H1 (cell line): Measurements from ENCODE around the gene KLRC3. TPM values are rescaled to one million over a fixed set of nuclear protein-coding genes. Genes with fewer than 3 reads are reported as not detected.

Experiments
- NANOG ChIP-seq: IDR thresholded peaks from 2 replicates; pipeline ENCODE4 v1.6.1; 2011; ENCODE audit warnings: low read length, low read depth, mild to moderate bottlenecking, inconsistent platforms; ENCODE audit not compliant: insufficient read depth, poor library complexity, severe bottlenecking
- NRF1 ChIP-seq: IDR thresholded peaks from 2 replicates; pipeline ENCODE4 v1.6.1; 2011; ENCODE audit warnings: mild to moderate bottlenecking, low read depth, low read length, improper control_type of control experiment
- RXRA ChIP-seq: IDR thresholded peaks from 2 replicates; pipeline ENCODE4 v1.6.1; 2011; ENCODE audit warnings: low read depth, mild to moderate bottlenecking, low read length, moderate library complexity; ENCODE audit not compliant: insufficient read depth
- SP1 ChIP-seq: IDR thresholded peaks from 2 replicates; pipeline ENCODE4 v1.6.1; 2011; ENCODE audit warnings: low read depth, low read length
- polyA plus RNA-seq, 7 experiments: library from polyadenylated mRNA; depleted of rRNA in 3 of 7; stranded (reverse) in 5 of 7; unstranded in 2 of 7; fragments of >200 nt in 5 of 7; fragments of 200-250 nt in 2 of 7; gene quantifications; 1 replicate in 5 of 7; 2 replicates in 1 of 7; 4 replicates in 1 of 7; pipeline versions ENCODE4 v1.2.1 to v1.2.3, GENCODE V29; 2011 to 2013; ENCODE audit warnings: missing spikeins in 2 of 7, mixed read lengths in 2 of 7
- total RNA-seq: library from RNA; stranded (reverse); fragmentation: NEBNext Ultra II Directional; extraction: Animal tissue kit (Norgen Biotek cat#: 25700); gene quantifications from 2 replicates; pipeline ENCODE4 v1.2.1, GENCODE V29; 2021
- TF ChIP-seq, protein P1 (sequence below): fragments of 300-600 bp; sonication (generic); IDR thresholded peaks from 2 replicates; pipeline ENCODE4 v1.7.1; 2012; ENCODE audit warnings: low read length, moderate library complexity, mild to moderate bottlenecking, inconsistent platforms; ENCODE audit not compliant: insufficient replicate concordance

KLRC3 gene
- total and polyA plus RNA-seq, 2 of the 8 experiments (the other 6 are each of a cell fraction or from before 2014, with no cell fraction given): not detected

- TF ChIP-seq, protein P1, sequence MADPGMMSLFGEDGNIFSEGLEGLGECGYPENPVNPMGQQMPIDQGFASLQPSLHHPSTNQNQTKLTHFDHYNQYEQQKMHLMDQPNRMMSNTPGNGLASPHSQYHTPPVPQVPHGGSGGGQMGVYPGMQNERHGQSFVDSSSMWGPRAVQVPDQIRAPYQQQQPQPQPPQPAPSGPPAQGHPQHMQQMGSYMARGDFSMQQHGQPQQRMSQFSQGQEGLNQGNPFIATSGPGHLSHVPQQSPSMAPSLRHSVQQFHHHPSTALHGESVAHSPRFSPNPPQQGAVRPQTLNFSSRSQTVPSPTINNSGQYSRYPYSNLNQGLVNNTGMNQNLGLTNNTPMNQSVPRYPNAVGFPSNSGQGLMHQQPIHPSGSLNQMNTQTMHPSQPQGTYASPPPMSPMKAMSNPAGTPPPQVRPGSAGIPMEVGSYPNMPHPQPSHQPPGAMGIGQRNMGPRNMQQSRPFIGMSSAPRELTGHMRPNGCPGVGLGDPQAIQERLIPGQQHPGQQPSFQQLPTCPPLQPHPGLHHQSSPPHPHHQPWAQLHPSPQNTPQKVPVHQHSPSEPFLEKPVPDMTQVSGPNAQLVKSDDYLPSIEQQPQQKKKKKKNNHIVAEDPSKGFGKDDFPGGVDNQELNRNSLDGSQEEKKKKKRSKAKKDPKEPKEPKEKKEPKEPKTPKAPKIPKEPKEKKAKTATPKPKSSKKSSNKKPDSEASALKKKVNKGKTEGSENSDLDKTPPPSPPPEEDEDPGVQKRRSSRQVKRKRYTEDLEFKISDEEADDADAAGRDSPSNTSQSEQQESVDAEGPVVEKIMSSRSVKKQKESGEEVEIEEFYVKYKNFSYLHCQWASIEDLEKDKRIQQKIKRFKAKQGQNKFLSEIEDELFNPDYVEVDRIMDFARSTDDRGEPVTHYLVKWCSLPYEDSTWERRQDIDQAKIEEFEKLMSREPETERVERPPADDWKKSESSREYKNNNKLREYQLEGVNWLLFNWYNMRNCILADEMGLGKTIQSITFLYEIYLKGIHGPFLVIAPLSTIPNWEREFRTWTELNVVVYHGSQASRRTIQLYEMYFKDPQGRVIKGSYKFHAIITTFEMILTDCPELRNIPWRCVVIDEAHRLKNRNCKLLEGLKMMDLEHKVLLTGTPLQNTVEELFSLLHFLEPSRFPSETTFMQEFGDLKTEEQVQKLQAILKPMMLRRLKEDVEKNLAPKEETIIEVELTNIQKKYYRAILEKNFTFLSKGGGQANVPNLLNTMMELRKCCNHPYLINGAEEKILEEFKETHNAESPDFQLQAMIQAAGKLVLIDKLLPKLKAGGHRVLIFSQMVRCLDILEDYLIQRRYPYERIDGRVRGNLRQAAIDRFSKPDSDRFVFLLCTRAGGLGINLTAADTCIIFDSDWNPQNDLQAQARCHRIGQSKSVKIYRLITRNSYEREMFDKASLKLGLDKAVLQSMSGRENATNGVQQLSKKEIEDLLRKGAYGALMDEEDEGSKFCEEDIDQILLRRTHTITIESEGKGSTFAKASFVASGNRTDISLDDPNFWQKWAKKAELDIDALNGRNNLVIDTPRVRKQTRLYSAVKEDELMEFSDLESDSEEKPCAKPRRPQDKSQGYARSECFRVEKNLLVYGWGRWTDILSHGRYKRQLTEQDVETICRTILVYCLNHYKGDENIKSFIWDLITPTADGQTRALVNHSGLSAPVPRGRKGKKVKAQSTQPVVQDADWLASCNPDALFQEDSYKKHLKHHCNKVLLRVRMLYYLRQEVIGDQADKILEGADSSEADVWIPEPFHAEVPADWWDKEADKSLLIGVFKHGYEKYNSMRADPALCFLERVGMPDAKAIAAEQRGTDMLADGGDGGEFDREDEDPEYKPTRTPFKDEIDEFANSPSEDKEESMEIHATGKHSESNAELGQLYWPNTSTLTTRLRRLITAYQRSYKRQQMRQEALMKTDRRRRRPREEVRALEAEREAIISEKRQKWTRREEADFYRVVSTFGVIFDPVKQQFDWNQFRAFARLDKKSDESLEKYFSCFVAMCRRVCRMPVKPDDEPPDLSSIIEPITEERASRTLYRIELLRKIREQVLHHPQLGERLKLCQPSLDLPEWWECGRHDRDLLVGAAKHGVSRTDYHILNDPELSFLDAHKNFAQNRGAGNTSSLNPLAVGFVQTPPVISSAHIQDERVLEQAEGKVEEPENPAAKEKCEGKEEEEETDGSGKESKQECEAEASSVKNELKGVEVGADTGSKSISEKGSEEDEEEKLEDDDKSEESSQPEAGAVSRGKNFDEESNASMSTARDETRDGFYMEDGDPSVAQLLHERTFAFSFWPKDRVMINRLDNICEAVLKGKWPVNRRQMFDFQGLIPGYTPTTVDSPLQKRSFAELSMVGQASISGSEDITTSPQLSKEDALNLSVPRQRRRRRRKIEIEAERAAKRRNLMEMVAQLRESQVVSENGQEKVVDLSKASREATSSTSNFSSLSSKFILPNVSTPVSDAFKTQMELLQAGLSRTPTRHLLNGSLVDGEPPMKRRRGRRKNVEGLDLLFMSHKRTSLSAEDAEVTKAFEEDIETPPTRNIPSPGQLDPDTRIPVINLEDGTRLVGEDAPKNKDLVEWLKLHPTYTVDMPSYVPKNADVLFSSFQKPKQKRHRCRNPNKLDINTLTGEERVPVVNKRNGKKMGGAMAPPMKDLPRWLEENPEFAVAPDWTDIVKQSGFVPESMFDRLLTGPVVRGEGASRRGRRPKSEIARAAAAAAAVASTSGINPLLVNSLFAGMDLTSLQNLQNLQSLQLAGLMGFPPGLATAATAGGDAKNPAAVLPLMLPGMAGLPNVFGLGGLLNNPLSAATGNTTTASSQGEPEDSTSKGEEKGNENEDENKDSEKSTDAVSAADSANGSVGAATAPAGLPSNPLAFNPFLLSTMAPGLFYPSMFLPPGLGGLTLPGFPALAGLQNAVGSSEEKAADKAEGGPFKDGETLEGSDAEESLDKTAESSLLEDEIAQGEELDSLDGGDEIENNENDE: no peak
- no peak for TF ChIP-seq NANOG
- TF ChIP-seq RXRA: no peak
- TF ChIP-seq NRF1: no peak
- TF ChIP-seq SP1: no peak
Measured at GRCh38 chr12:10398168-10398567, 22.2 kb downstream of the KLRC3 start (continued).
